ENCODE results near the gene VAV2.

- TF ChIP-seq GLIS3 (CRISPR knock-in tag; IDR thresholded peaks at IDR 0.05): no peak
- TF ChIP-seq ZFP3 (CRISPR knock-in tag; IDR thresholded peaks at IDR 0.05): no peak
- TF ChIP-seq PATZ1 (CRISPR knock-in tag; IDR thresholded peaks at IDR 0.05; ENCODE audit: borderline replicate concordance): no peak
- no peak for TF ChIP-seq ZFP30 (CRISPR knock-in tag; IDR thresholded peaks at IDR 0.05)
- no peak for TF ChIP-seq TOX (CRISPR knock-in tag; IDR thresholded peaks at IDR 0.05; ENCODE audit: borderline replicate concordance)
- TF ChIP-seq RARB (CRISPR knock-in tag; IDR thresholded peaks at IDR 0.05): no peak
Measured at GRCh38 chr9:133977421-133978201, 14.5 kb downstream of the VAV2 start.
